HepG2 (cell line): ENCODE results near the gene HCFC1R1. TPM values are rescaled to one million over a fixed set of nuclear protein-coding genes. Genes with fewer than 3 reads are reported as not detected.

ENCODE experiments used
- BORCS8-MEF2B ChIP-seq: sonication (generic); formaldehyde crosslinking; IDR thresholded peaks from 2 replicates; pipeline ENCODE4 v1.8.0; 2022; ENCODE audit warnings: mild to moderate bottlenecking, missing genetic modification reagents
- CAMTA2 ChIP-seq: sonication (generic); formaldehyde crosslinking; IDR thresholded peaks from 2 replicates; pipeline ENCODE4 v1.4.0; 2020; ENCODE audit warnings: mild to moderate bottlenecking, missing genetic modification reagents, borderline replicate concordance
- CEBPG ChIP-seq: IDR thresholded peaks from 2 replicates; pipeline ENCODE4 v1.6.1; 2016
- CEBPZ ChIP-seq: IDR thresholded peaks from 2 replicates; pipeline ENCODE4 v1.6.1; 2012; ENCODE audit warnings: low read length, improper control_type of control experiment
- FOXK2 ChIP-seq: fragments of 450-650 bp; IDR thresholded peaks from 2 replicates; pipeline ENCODE4 v1.6.1; 2016
- GFI1 ChIP-seq: sonication (generic); formaldehyde crosslinking; IDR thresholded peaks from 2 replicates; pipeline ENCODE4 v1.5.0; 2020; ENCODE audit warnings: missing genetic modification reagents, mild to moderate bottlenecking, borderline replicate concordance
- HDAC1 ChIP-seq: sonication (generic); formaldehyde crosslinking; IDR thresholded peaks from 2 replicates; pipeline ENCODE4 v1.5.1; 2020; ENCODE audit warnings: mild to moderate bottlenecking, missing genetic modification reagents
- HNRNPH1 ChIP-seq: fragments of 200-400 bp; formaldehyde crosslinking; optimal IDR thresholded peaks from 2 replicates; pipeline ENCODE3; 2017; ENCODE audit warnings: mild to moderate bottlenecking, low read depth, low read length
- JUND ChIP-seq: sonication (generic); formaldehyde crosslinking; IDR thresholded peaks from 2 replicates; pipeline ENCODE4 v1.8.0; 2022; ENCODE audit warnings: mild to moderate bottlenecking, missing genetic modification reagents
- KLF16 ChIP-seq, 2 experiments: sonication (generic) in 1 of 2; formaldehyde crosslinking in 1 of 2; IDR thresholded peaks; 2 replicates each; pipeline versions ENCODE4 v1.6.1 to v1.8.0; 2016 to 2023; ENCODE audit warnings: missing genetic modification reagents in 2 of 2, missing compliant biosample characterization in 1 of 2
- RNF2 ChIP-seq: fragments of 450-650 bp; conservative IDR thresholded peaks from 2 replicates; pipeline ENCODE4 v1.6.1; 2016; ENCODE audit warnings: low read depth
- SIX1 ChIP-seq: sonication (generic); formaldehyde crosslinking; IDR thresholded peaks from 2 replicates; pipeline ENCODE4 v1.4.0; 2020; ENCODE audit warnings: missing genetic modification reagents, borderline replicate concordance
- WIZ ChIP-seq: sonication (generic); formaldehyde crosslinking; IDR thresholded peaks from 2 replicates; pipeline ENCODE4 v1.5.1; 2020; ENCODE audit warnings: mild to moderate bottlenecking, missing genetic modification reagents
- ZC3H13 ChIP-seq: sonication (generic); formaldehyde crosslinking; IDR thresholded peaks from 2 replicates; pipeline ENCODE4 v1.8.1; 2023; ENCODE audit warnings: mild to moderate bottlenecking, missing genetic modification reagents, moderate library complexity
- ZNF18 ChIP-seq: sonication (generic); formaldehyde crosslinking; IDR thresholded peaks from 2 replicates; pipeline ENCODE4 v1.8.0; 2022; ENCODE audit warnings: mild to moderate bottlenecking, missing genetic modification reagents; ENCODE audit not compliant: insufficient replicate concordance
- ZNF264 ChIP-seq: sonication (generic); formaldehyde crosslinking; IDR thresholded peaks from 2 replicates; pipeline ENCODE4 v1.4.0; 2020; ENCODE audit warnings: missing genetic modification reagents
- ZNF557 ChIP-seq: sonication (generic); formaldehyde crosslinking; IDR thresholded peaks from 2 replicates; pipeline ENCODE4 v1.4.0; 2020; ENCODE audit warnings: missing genetic modification reagents
- ZNF709 ChIP-seq: sonication (generic); formaldehyde crosslinking; IDR thresholded peaks from 2 replicates; pipeline ENCODE4 v1.5.0; 2020; ENCODE audit warnings: mild to moderate bottlenecking, missing genetic modification reagents
- ZNF720 ChIP-seq: sonication (generic); formaldehyde crosslinking; IDR thresholded peaks from 2 replicates; pipeline ENCODE4 v1.4.0; 2020; ENCODE audit warnings: missing genetic modification reagents
- ZSCAN29 ChIP-seq: sonication (generic); formaldehyde crosslinking; conservative IDR thresholded peaks from 2 replicates; pipeline ENCODE4 v1.4.0; 2020; ENCODE audit warnings: mild to moderate bottlenecking, missing genetic modification reagents
- polyA plus RNA-seq, 8 experiments: library from polyadenylated mRNA; depleted of rRNA in 3 of 8; stranded (reverse) in 7 of 8; unstranded in 1 of 8; fragments of >200 nt; fragmentation: Illumina TruSeq in 4 of 8; extraction: Trizol in 4 of 8; gene quantifications; 2 replicates each; pipeline versions ENCODE4 v1.2.1 to v1.2.3, GENCODE V29; 2011 to 2016; ENCODE audit warnings: low read depth in 4 of 8, missing spikeins in 1 of 8, mixed read lengths in 1 of 8; ENCODE audit not compliant: insufficient read depth in 1 of 8
- total RNA-seq, 5 experiments: library from RNA; depleted of rRNA; stranded (reverse); fragments of >200 nt; fragmentation: Illumina TruSeq; extraction: Trizol; gene quantifications; 2 replicates each; pipeline ENCODE4 v1.2.3, GENCODE V29; 2016; ENCODE audit warnings: low read depth in 1 of 5
- TF ChIP-seq, protein P1 (sequence below): sonication (generic); formaldehyde crosslinking; conservative IDR thresholded peaks from 2 replicates; pipeline ENCODE4 v1.5.0; 2020; ENCODE audit warnings: missing genetic modification reagents

Gene HCFC1R1
- total and polyA plus RNA-seq, 2 of the 13 experiments (the other 11 are each of a cell fraction or from before 2014, with no cell fraction given): 13.8 to 16.1 TPM

GRCh38 chr16:2980227-2981176 lies 43.2 kb downstream of the HCFC1R1 start, which contains the start of gene PKMYT1 (continued):
- TF ChIP-seq CEBPZ (no peak), HDAC1 (CRISPR knock-in tag) (peak; percentile 81; the same call in 1 of the 2 replicates), ZNF18 (CRISPR knock-in tag) (no peak), BORCS8-MEF2B (CRISPR knock-in tag) (no peak), SIX1 (CRISPR knock-in tag) (no peak), CAMTA2 (no peak), ZNF557 (CRISPR knock-in tag) (no peak), JUND (CRISPR knock-in tag) (peak; percentile 30; the same call in 1 of the 2 replicates), ZNF709 (peak; percentile 48; the same call in 1 of the 2 replicates), ZC3H13 (CRISPR knock-in tag) (peak; percentile 47; the same call in 1 of the 2 replicates), ZNF720 (CRISPR knock-in tag) (no peak), HNRNPH1 (no peak), GFI1 (CRISPR knock-in tag) (peak; percentile 79; the same call in 1 of the 2 replicates), FOXK2 (no peak), ZNF264 (CRISPR knock-in tag) (no peak), WIZ (CRISPR knock-in tag) (no peak; the same call in 1 of the 2 replicates), RNF2 (0 out of 2 replicates have a peak, but pooled peaks have one; percentile 23), ZSCAN29 (CRISPR knock-in tag) (peak; percentile 53; the same call in 1 of the 2 replicates), CEBPG (CRISPR knock-in tag) (no peak), KLF16 (CRISPR knock-in tag; IDR thresholded peaks at IDR 0.05) (peak in 1 of 2 experiments; percentile 10; a peak in 1 of 4 replicates)
- TF ChIP-seq, protein P1, sequence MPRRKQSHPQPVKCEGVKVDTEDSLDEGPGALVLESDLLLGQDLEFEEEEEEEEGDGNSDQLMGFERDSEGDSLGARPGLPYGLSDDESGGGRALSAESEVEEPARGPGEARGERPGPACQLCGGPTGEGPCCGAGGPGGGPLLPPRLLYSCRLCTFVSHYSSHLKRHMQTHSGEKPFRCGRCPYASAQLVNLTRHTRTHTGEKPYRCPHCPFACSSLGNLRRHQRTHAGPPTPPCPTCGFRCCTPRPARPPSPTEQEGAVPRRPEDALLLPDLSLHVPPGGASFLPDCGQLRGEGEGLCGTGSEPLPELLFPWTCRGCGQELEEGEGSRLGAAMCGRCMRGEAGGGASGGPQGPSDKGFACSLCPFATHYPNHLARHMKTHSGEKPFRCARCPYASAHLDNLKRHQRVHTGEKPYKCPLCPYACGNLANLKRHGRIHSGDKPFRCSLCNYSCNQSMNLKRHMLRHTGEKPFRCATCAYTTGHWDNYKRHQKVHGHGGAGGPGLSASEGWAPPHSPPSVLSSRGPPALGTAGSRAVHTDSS (CRISPR knock-in tag): no peak
